ENCODE results near the gene SLC35B2.

SLC35B2 gene

GRCh38 chr6:44251576-44252524, 5.5 kb downstream of the SLC35B2 start:
- no peak for DNase-seq

DNA sequence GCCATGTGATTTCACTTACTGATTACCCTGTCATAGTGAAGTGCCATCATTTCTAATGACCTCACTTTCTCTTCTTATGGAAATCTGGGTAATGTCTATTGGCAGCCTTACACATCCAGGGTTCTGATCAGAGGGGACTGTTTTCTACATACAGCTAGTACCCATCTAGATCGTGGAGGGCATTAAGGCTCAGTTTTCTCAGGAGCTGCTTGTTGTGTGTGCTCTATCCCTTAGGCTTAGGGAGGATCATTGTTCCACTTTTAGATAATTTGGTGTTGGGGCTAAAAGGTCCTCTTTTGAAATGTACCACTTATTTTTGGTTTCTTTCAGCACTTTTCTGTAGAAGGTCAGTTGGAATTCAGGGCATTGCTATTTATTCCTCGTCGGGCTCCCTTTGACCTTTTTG, 6.6 kb downstream of the SLC35B2 start:
- no peak for DNase-seq

DNA sequence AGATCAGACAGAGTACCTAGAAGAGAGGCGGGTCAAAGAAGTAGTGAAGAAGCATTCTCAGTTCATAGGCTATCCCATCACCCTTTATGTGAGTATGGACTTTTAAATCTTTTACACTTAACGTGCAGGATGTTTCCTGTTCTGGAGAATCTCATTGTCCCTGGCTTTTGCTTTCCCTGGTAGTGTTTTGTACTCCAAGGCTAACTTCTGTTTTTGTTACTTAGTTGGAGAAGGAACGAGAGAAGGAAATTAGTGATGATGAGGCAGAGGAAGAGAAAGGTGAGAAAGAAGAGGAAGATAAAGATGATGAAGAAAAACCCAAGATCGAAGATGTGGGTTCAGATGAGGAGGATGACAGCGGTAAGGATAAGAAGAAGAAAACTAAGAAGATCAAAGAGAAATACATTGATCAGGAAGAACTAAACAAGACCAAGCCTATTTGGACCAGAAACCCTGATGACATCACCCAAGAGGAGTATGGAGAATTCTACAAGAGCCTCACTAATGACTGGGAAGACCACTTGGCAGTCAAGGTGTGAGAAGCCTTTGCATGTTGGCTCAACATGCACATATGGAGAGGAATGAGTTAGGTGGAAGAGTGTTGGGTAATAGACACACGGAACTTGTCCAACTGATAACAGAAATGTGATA, 7.1 kb downstream of the SLC35B2 start:
- DNase-seq: no peak

- DNase-seq: no peak
Measured at GRCh38 chr6:44249082-44249748, 8.1 kb downstream of the SLC35B2 start.

DNA sequence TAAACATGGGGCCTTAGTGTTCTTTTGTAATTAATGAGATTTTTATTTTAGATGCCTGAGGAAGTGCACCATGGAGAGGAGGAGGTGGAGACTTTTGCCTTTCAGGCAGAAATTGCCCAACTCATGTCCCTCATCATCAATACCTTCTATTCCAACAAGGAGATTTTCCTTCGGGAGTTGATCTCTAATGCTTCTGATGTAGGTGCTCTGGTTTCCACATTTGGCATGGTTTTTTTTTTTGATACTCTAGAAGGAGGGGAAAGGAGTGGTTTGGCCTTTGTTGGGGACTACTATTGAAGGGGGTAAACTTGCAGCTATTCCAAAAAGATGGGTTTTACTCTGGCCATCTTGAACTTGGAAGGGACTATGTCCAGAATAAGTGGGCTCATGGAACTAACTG, 8.7 kb downstream of the SLC35B2 start:
- DNase-seq: no peak

- peak; percentile 86 for DNase-seq
Measured at GRCh38 chr6:44247338-44248302, 9.7 kb downstream of the SLC35B2 start.

- DNase-seq: peak; percentile 95
Measured at GRCh38 chr6:44246663-44247337, 10.5 kb downstream of the SLC35B2 start, which contains the start of gene HSP90AB1. TSS of gene HSP90AB1 (plus strand) at chr6:44247101. CDS start at chr6:44248630, 1,529 bp downstream.

GRCh38 chr6:44245912-44246662, 11.2 kb downstream of the SLC35B2 start:
- peak; percentile 75 for DNase-seq

GRCh38 chr6:44245391-44245911, 11.9 kb downstream of the SLC35B2 start:
- no peak for DNase-seq

- no peak for DNase-seq
Measured at GRCh38 chr6:44243345-44243744, 14.0 kb downstream of the SLC35B2 start.

- no peak for DNase-seq
Measured at GRCh38 chr6:44238687-44239350, 18.5 kb downstream of the SLC35B2 start.

DNA sequence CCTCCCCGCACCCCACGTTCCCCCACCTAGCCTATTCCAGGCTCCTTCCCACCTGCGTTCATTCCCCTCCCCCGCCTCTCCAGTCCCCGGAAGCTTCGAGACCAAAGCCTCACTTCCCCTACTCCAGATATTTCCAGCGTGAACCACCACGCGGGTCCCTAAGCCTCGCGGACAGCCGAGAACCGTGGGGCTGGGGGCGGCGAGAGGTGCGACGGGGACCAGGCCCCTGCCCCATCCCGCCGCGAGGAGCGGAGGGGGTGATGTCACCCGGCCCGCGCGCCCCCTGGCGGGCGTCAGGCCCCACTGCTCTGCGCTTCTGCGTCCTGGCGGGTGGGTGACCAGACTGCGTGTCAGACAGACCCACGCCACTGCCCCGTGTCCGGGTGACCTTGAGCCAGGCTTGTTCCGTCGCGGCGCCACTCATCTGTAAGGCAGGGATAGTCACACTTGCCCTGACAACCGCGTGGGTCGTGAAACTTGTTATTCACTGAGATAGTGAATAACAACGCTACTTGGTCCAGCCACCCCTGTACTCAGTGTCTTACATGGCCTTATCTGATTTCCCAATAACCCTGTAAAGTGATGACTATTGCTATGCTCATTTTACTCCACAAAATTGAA, 19.4 kb downstream of the SLC35B2 start:
- peak; percentile 69 for DNase-seq

DNA sequence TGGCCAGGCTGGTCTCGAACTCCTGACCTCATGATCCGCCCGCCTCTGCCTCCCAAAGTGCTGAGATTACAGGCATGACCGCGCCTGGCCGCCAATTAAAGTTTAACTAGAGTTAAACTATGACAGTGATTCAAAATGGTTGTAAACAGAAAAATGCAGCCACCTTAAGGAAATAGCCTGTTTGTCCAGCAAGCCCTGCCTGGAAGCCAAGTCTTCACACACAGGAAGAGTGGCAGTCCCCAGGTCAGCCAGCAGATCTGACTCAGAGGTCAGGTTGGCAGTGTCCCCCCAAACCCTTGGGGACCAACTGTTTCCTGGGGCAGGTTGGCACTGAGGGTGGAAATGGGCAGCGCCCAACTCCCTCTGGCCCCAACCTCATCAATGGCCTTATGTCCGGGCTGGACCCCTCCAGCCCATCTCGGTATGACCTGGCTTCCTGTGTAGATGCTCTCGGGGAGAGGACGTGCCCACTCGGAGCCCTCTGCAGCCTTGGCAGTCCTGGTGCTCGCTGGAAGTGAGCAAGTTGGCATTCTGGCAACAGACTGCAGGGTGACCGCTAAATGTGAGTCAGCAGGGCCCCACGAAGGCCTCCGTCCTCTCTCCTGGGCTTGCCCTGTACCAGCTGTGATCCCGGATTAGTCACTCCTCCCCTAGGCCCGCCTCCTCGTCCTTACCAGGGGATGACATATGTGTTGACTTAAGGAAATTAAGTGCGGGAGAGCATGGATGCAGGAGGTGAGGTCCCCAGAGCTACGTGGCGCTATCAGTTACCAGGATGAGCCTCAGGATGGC, 20.1 kb downstream of the SLC35B2 start:
- DNase-seq: peak; percentile 52

GRCh38 chr6:44235891-44236516, 21.3 kb downstream of the SLC35B2 start:
- no peak for DNase-seq

GRCh38 chr6:44235269-44235668, 22.1 kb downstream of the SLC35B2 start:
- DNase-seq: no peak

DNA sequence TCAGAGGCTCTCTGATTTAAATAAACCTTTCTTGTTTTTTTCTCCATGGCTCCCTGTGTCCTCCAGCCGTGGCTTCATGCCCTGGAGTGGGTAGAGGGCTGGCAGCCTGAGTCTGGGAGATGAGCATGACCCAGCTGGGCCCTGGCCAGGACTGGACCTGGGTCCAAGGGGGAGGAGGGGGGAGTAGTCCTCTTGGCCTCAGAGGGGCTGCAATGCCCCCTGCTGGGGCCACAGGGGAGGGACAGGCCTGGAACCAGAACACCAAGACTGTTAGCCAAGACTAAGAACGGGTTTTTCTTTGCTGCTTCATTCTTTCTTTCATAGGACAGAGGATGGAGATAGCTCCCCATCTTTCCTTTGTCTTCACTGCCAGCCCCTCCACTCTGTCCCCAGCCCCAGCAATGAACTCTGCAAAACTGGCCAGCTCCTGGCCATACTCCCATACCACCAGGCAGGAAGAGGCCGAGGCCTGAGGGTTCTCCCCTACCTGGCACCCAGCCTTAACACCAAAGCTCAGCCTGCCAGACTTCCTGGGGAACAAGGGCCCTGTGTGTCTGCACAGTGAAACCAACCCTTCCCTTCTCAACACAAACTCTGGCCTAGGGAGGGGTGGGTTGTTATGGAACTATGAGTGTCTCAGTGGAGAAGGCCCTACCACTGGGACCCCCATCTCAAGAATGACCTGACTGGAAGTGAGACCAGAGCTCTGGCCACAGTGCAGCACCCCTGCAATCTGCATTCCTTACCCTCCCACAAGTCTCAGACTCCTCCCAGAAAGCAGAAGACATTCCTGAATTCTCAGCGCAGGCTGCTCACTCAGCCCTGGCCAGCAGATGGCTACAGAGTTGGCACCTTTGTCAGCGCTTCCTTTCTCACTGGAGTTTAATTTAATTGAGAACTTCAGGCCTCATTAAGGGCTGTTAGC, 23.0 kb downstream of the SLC35B2 start:
- DNase-seq: no peak

- no peak for DNase-seq
Measured at GRCh38 chr6:44233567-44234100, 23.7 kb downstream of the SLC35B2 start.
